ENCODE measurements around the gene TAP1. TPM values are rescaled to one million over a fixed set of nuclear protein-coding genes. Genes with fewer than 3 reads are reported as not detected.

TAP1 gene
- polyA plus RNA-seq, 2 of the 4 experiments (the other 2 are of a cell fraction) = 19.0 to 21.2 TPM

DNA sequence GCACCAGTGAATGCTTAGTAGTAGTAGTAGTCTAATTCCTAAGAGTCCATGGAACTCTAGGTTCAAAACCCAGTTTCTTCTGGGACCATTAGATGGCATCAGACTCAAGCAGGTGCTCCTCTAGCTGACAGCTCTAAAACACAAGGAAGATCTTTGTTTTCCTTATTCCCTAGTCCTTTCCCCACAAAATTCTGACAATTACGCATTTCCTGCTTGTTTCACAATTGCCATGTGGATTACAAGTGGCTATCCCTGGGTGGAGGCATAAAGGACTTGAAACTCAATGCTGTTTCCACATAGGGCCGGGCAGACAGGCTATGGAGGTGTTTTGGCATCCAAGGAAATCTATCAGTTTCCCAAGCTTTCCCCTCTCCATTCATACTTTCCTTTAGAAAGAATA, 27.5 kb downstream of the TAP1 start:
- H3K9me3 ChIP-seq = no peaks in the 10 kb centered on the region
- DNase-seq (ENCODE audit: low read depth in 1 of 2, low spot score in 1 of 2) = peak in 1 of 2 experiments; percentile 24
- H3K4me3 ChIP-seq = no peak overlapping the region
- ATAC-seq = peak; percentile 68 to 71; a peak in 5 of 6 replicates
- H3K4me2 ChIP-seq = no peak overlapping the region
- WGBS (ENCODE audit: missing lambda C conversion rate) = 79% methylated on average over 2 of the region's 2 CpGs
- H3K4me1 ChIP-seq = no peaks in the 10 kb centered on the region
- ChIA-PET POLR2A (interaction anchor here (0.7 to 1.0 kb wide), 2 partner anchors 42 to 146 kb away, joined by 3 to 4 read pairs; no protein-coding TSS in a partner anchor), CTCF (interaction anchor here (0.6 to 5.8 kb wide), 9 partner anchors 9 to 141 kb away, joined by 3 to 69 read pairs (median 6); partner anchors contain the start of genes HLA-DMA and TAP2)
- TF ChIP-seq HDAC2 (IDR thresholded peaks at IDR 0.05) = no peak
- no peak for TF ChIP-seq HOXB13 (CRISPR knock-in tag; IDR thresholded peaks at IDR 0.05; ENCODE audit: low read depth)
- no peak for TF ChIP-seq MAZ (IDR thresholded peaks at IDR 0.05; ENCODE audit: borderline replicate concordance, low read depth, low read length)
- TF ChIP-seq CHD2 (IDR thresholded peaks at IDR 0.05; ENCODE audit: low read length, partially characterized antibody) = no peak
- peak; percentile 39; the same call in 2 of the 3 replicates for TF ChIP-seq SMC3 (IDR thresholded peaks at IDR 0.05)
- TF ChIP-seq NR3C1 (IDR thresholded peaks at IDR 0.05) = no peak
- no peak for TF ChIP-seq RFX5 (IDR thresholded peaks at IDR 0.05)
- peak; percentile 47 to 49 for TF ChIP-seq RAD21 (conservative IDR thresholded peaks at IDR 0.05 in 1 of 2, IDR thresholded peaks at IDR 0.05 in 1 of 2)
- no peak for TF ChIP-seq TFCP2L1 (CRISPR knock-in tag; IDR thresholded peaks at IDR 0.05)
- no peak for TF ChIP-seq ESRRA (IDR thresholded peaks at IDR 0.05; ENCODE audit: borderline replicate concordance, low read length)
- TF ChIP-seq CHD4 (IDR thresholded peaks at IDR 0.05; ENCODE audit: borderline replicate concordance) = no peak
- TF ChIP-seq SREBF2 (IDR thresholded peaks at IDR 0.05) = no peak
- TF ChIP-seq, protein P1, sequence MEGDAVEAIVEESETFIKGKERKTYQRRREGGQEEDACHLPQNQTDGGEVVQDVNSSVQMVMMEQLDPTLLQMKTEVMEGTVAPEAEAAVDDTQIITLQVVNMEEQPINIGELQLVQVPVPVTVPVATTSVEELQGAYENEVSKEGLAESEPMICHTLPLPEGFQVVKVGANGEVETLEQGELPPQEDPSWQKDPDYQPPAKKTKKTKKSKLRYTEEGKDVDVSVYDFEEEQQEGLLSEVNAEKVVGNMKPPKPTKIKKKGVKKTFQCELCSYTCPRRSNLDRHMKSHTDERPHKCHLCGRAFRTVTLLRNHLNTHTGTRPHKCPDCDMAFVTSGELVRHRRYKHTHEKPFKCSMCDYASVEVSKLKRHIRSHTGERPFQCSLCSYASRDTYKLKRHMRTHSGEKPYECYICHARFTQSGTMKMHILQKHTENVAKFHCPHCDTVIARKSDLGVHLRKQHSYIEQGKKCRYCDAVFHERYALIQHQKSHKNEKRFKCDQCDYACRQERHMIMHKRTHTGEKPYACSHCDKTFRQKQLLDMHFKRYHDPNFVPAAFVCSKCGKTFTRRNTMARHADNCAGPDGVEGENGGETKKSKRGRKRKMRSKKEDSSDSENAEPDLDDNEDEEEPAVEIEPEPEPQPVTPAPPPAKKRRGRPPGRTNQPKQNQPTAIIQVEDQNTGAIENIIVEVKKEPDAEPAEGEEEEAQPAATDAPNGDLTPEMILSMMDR (IDR thresholded peaks at IDR 0.05) = peak; percentile 40
- TF ChIP-seq EHMT2 (IDR thresholded peaks at IDR 0.05; ENCODE audit: low read depth) = no peak
- TF ChIP-seq FOXS1 (CRISPR knock-in tag; IDR thresholded peaks at IDR 0.05) = no peak
- no peak for TF ChIP-seq ZFP36 (IDR thresholded peaks at IDR 0.05; ENCODE audit: borderline replicate concordance, partially characterized antibody)
- TF ChIP-seq NPAS2 (CRISPR knock-in tag; IDR thresholded peaks at IDR 0.05; ENCODE audit: borderline replicate concordance) = no peak
- TF ChIP-seq, protein P2, sequence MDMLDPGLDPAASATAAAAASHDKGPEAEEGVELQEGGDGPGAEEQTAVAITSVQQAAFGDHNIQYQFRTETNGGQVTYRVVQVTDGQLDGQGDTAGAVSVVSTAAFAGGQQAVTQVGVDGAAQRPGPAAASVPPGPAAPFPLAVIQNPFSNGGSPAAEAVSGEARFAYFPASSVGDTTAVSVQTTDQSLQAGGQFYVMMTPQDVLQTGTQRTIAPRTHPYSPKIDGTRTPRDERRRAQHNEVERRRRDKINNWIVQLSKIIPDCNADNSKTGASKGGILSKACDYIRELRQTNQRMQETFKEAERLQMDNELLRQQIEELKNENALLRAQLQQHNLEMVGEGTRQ (IDR thresholded peaks at IDR 0.05) = no peak
- no peak for TF ChIP-seq MAFK (IDR thresholded peaks at IDR 0.05; ENCODE audit: partially characterized antibody)
- FAIRE-seq = no peak
- no peak overlapping the region for H3K27ac ChIP-seq

DNA sequence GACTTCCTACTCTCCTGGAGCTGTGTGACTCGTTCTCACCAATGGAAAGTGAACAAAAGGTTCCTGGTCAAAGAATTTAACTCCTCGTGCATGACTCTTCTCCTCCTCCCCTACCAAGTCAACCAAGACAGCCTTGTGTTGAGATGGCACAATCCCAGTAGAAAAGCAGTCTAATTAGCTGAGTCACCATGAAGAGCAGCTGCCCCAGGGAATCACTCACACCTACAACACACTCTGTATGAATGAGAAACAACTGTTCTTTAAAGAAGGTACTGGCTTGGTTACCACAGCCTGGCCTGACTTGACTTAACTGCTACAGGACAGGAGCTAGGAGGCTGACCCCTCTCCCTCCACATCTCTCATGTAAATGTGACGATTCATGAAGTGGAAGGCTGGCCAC, 33.8 kb downstream of the TAP1 start:
- 44% methylated on average over 3 of the region's 3 CpGs for WGBS (ENCODE audit: missing lambda C conversion rate)
- peak overlapping the region; percentile 21 to 39; a peak in 2 of 6 replicates for H3K27ac ChIP-seq
- POLR2A ChIA-PET = no interaction called here
- peak in 1 of 2 experiments; percentile 29; a peak in 1 of 6 replicates for ATAC-seq
- DNase-seq (ENCODE audit: low read depth in 1 of 2, low spot score in 1 of 2) = peak in 1 of 2 experiments; percentile 43
- FAIRE-seq = no peak
- CTCF ChIA-PET = interaction anchor here (0.6 to 3.7 kb wide), 2 partner anchors 19 to 612 kb away, joined by 3 to 21 read pairs; partner anchors contain the start of gene TAP2
- TF ChIP-seq CEBPB (IDR thresholded peaks at IDR 0.05) (no peak), NFE2L2 (conservative IDR thresholded peaks at IDR 0.05; ENCODE audit: low read length) (0 out of 2 replicates have a peak, but pooled peaks have one; percentile 59), MAFK (IDR thresholded peaks at IDR 0.05; ENCODE audit: partially characterized antibody) (peak; percentile 69), HOXB5 (CRISPR knock-in tag; IDR thresholded peaks at IDR 0.05) (no peak)
- peaks cover 7% of the 10 kb centered on the region; the same call in 2 of the 3 replicates for H3K4me1 ChIP-seq
- H3K4me2 ChIP-seq = no peak overlapping the region
- H3K4me3 ChIP-seq = no peak overlapping the region
- no peaks in the 10 kb centered on the region for H3K9me3 ChIP-seq

DNA sequence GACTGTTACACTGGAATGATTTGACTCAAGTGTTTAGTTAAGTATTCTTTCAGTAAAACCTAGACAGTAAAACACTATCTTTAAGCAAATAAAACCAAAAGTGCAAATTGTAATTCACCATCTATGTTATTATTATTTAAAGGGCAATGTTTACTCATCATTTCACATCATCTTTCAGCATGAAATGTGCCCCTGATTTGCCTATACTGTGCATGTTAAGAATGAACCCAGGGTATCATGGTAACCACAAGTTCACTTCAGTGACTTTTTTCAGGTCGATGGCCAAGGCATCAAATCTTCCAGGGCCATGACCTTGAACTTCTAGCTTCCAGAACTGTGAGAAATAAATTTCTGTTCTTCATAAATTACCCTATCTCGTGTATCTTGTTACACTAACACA, 34.6 kb downstream of the TAP1 start:
- H3K4me3 ChIP-seq = no peak overlapping the region
- no peak for TF ChIP-seq HDAC2 (IDR thresholded peaks at IDR 0.05)
- no peaks in the 10 kb centered on the region for H3K9me3 ChIP-seq
- FAIRE-seq (no peak), DNase-seq (ENCODE audit: low read depth in 1 of 2, low spot score in 1 of 2) (no peak), ATAC-seq (no peak)
- H3K4me2 ChIP-seq = no peak overlapping the region
- 58% methylated on average over 2 of the region's 2 CpGs for WGBS (ENCODE audit: missing lambda C conversion rate)
- no peak overlapping the region for H3K27ac ChIP-seq
- ChIA-PET POLR2A (no interaction called here), CTCF (interaction anchor here (0.6 to 3.7 kb wide), 2 partner anchors 20 to 611 kb away, joined by 3 to 21 read pairs; partner anchors contain the start of gene TAP2)
- H3K4me1 ChIP-seq = peaks cover 7% of the 10 kb centered on the region; the same call in 2 of the 3 replicates

Data from A549 (cell line).